IMR-90 (cell line): Measurements from ENCODE around the gene SLC36A1.

Experiments
- CTCF ChIP-seq: conservative IDR thresholded peaks from 2 replicates; pipeline ENCODE4 v1.5.1; 2012; ENCODE audit warnings: mild to moderate bottlenecking, low read depth, low read length, improper control_type of control experiment
- POLR2A ChIP-seq: IDR thresholded peaks from 2 replicates; pipeline ENCODE4 v1.6.1; 2012; ENCODE audit warnings: mild to moderate bottlenecking, low read depth, low read length
- RAD21 ChIP-seq: IDR thresholded peaks from 2 replicates; pipeline ENCODE4 v1.6.1; 2012; ENCODE audit warnings: low read length, improper control_type of control experiment

- TF ChIP-seq CTCF (no peak), POLR2A (no peak), RAD21 (no peak)
Observed at GRCh38 chr5:151534350-151534749, 86.9 kb downstream of the SLC36A1 start.
